22Rv1 (cell line): Measurements from ENCODE around the gene PRDM10.
A peak's percentile ranks its signal among the peaks of the same experiment; 100 is the strongest.

ENCODE experiments used
- H3K27ac ChIP-seq: fragments of 450-650 bp; 2 replicates; pipeline ENCODE4 v1.5.1; 2017
- ZFX ChIP-seq: fragments of 450-650 bp; IDR thresholded peaks from 2 replicates; pipeline ENCODE4 v1.6.1; 2017; ENCODE audit warnings: antibody characterized with exemption, borderline replicate concordance
- TF ChIP-seq, protein P1 (sequence below): fragments of 450-650 bp; IDR thresholded peaks from 2 replicates; pipeline ENCODE4 v1.5.1; 2017; ENCODE audit warnings: mild to moderate bottlenecking

The PRDM10 gene

DNA sequence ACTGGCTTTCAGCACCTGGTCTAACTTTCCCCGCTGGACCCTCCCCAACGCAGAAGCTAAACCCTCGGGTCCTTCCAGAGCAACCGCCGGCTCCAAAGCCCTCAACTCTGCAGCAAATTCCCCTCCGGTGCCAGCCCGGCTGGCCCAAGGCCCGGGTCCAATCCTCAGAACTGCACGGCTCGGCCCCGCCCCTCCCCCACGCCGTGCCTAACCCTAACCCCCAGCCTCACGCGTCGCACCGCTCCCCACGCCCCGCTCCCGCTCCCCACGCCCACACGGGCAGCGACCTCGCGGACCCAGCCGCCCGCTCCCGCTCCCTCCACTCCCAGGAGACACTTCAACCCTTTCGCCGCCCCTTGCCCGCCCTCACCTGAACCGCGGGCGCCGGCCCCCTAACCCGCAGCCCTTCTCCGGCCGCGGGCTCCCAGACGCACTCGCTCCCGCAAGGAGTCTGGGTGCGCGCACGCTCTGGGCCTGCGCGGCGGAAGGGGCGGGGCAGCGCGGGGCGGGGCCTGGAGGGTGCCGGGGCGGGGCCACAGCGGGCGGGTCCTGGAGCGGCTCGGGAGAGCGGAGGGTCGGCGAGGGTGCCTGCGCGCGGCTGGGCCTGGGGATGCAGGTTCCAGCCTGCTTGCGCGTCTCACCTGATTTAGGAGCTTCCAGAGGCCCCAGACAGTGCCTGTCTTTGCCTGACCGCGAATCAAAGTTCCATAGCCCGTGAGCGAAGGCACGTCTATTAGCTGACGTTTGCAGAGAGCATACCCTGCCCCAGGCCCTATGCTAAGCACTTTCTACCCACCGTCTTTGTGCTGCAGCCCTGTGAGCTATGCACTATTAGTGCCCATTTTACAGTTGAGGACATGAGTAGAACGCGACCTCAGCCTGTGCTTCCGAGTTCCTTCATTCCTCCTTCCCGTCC lies 107.3 kb downstream of the PRDM10 start, which contains the start of gene NFRKB:
NFRKB (minus strand) TSS at position 453 of the 916 bp plus-strand sequence. CDS start 2,729 bp downstream, outside the sequence.
- peak within 1 kb of the TSS; percentile 61 for H3K27ac ChIP-seq
- TF ChIP-seq, protein P1, sequence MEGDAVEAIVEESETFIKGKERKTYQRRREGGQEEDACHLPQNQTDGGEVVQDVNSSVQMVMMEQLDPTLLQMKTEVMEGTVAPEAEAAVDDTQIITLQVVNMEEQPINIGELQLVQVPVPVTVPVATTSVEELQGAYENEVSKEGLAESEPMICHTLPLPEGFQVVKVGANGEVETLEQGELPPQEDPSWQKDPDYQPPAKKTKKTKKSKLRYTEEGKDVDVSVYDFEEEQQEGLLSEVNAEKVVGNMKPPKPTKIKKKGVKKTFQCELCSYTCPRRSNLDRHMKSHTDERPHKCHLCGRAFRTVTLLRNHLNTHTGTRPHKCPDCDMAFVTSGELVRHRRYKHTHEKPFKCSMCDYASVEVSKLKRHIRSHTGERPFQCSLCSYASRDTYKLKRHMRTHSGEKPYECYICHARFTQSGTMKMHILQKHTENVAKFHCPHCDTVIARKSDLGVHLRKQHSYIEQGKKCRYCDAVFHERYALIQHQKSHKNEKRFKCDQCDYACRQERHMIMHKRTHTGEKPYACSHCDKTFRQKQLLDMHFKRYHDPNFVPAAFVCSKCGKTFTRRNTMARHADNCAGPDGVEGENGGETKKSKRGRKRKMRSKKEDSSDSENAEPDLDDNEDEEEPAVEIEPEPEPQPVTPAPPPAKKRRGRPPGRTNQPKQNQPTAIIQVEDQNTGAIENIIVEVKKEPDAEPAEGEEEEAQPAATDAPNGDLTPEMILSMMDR: peak; percentile 31; the same call in 1 of the 2 replicates
- no peak for TF ChIP-seq ZFX

DNA sequence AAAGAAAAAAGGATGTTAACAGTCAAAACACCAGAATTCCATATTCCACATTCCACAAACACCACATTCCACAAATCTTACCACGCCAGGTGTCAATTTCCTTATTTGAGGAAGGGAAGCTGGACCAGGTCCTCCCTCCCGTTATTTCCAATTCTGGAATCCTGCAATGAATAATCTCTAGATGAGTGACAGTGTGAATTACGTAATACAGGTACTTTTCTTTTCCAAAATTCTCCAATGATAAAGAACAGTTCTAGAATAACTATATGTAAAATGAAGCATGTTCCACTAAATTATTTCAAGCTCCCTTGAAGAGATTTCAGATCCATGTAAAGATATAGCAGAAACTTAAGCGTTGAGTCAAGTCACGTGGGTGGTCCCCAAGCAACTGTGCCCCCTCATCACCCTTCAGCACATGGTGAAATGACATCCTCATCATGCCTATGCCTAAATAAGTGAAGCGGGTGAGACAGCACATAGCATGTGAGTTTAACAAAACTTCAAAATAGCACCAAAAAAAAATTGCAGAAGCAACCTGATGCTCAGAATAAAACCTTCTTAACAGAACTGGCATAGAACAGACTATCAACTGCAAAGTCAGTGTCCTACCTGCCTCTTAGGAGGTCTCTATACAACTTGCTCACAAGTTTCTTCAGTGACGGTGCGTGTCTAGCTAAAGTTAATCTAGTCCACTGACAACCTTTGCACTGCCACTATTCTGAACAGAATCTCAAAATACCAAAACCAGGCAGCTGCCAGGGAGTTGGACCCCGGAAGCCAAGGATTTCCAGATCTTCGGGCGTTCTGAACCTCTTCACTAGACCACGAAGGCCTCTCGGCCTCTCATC lies 108.1 kb downstream of the PRDM10 start:
- no peak for TF ChIP-seq ZFX
- TF ChIP-seq, protein P1: no peak
- peak overlapping the region; percentile 61 for H3K27ac ChIP-seq

DNA sequence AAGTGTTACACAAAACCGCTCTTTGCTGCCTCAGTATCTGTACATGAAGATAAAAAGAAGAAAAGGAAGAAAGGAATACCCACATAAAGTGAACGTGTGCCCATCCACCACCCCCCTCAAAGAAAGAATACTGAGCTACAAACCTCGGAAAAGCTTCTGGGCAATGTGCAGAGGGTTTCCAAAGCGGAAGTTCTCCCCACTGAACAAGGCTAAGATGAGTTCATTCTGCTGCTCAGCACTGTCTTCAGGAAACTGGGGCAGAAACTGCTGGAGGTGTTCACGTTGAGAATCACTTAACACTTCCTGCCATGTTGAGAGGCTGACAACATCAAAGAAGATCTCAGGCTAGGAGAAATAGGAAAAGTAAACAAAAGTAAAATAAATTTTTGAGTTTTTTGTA lies 114.2 kb downstream of the PRDM10 start:
- TF ChIP-seq ZFX: no peak
- TF ChIP-seq, protein P1: no peak
- H3K27ac ChIP-seq: no peak overlapping the region

DNA sequence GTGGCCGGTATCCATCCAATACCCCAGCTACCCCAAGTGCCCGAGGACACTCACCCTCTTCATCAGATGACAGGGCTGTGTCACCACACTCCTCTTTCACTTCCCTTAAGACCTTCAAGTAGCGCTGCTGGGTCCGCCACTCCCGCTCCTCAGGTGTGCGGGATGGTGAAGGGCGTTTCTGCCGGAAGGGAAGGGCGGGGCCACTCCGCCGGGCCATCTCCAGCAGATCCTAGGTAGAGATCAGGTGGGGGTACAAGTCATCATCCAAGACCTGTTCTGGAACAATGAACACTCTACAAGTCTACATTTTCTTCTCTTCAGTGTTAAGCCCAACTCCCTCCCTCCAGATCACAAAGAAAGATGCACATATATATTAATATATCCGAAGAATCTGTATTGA lies 117.3 kb downstream of the PRDM10 start:
- TF ChIP-seq, protein P1: no peak
- H3K27ac ChIP-seq: no peak overlapping the region

GRCh38 chr11:129884581-129884980 lies 118.1 kb downstream of the PRDM10 start:
- H3K27ac ChIP-seq: no peak overlapping the region
- no peak for TF ChIP-seq ZFX
- TF ChIP-seq, protein P1: no peak

- H3K27ac ChIP-seq: no peak overlapping the region
- TF ChIP-seq ZFX: no peak
- TF ChIP-seq, protein P1: peak; percentile 74
Measured at GRCh38 chr11:129881570-129882170, 121.0 kb downstream of the PRDM10 start.
